GM21737 (cell line): Measurements from ENCODE around the gene HAGH.

Source experiments
- ATAC-seq: cut with Tn5 transposase; IDR thresholded peaks from one replicate; pipeline ENCODE4 v1.9.1; 2021; ENCODE audit warnings: mild to moderate bottlenecking, moderate library complexity; ENCODE audit not compliant: unreplicated experiment

The HAGH gene

GRCh38 chr16:1788095-1788707 lies 38.4 kb downstream of the HAGH start:
- ATAC-seq: no peak

GRCh38 chr16:1787322-1788094 lies 39.1 kb downstream of the HAGH start:
- no peak for ATAC-seq

GRCh38 chr16:1787056-1787321 lies 39.6 kb downstream of the HAGH start:
- no peak for ATAC-seq

- no peak for ATAC-seq
Observed at GRCh38 chr16:1786242-1787055, 40.2 kb downstream of the HAGH start.

- no peak for ATAC-seq
Observed at GRCh38 chr16:1785846-1786170, 40.8 kb downstream of the HAGH start.

GRCh38 chr16:1784977-1785845 lies 41.4 kb downstream of the HAGH start:
- ATAC-seq: no peak

- peak; percentile 81 for ATAC-seq
Observed at GRCh38 chr16:1782408-1783264, 44.0 kb downstream of the HAGH start, which contains the start of the genes NUBP2 and SPSB3. Gene NUBP2, plus strand, starts transcription at chr16:1782960. Its CDS starts 61 bp downstream, at chr16:1783021. Gene SPSB3, minus strand, starts transcription at chr16:1782571. Its CDS starts 1,088 bp downstream, at chr16:1781483.

- peak; percentile 1 for ATAC-seq
Observed at GRCh38 chr16:1781758-1782407, 44.7 kb downstream of the HAGH start.

- ATAC-seq: no peak
Observed at GRCh38 chr16:1781254-1781653, 45.4 kb downstream of the HAGH start.

GRCh38 chr16:1780677-1781072 lies 46.0 kb downstream of the HAGH start:
- ATAC-seq: no peak

- ATAC-seq: no peak
Observed at GRCh38 chr16:1779741-1780676, 46.6 kb downstream of the HAGH start.

GRCh38 chr16:1779234-1779701 lies 47.4 kb downstream of the HAGH start:
- ATAC-seq: no peak

- ATAC-seq: no peak
Observed at GRCh38 chr16:1778200-1779179, 48.1 kb downstream of the HAGH start.

- no peak for ATAC-seq
Observed at GRCh38 chr16:1777375-1778199, 49.0 kb downstream of the HAGH start.

- ATAC-seq: no peak
Observed at GRCh38 chr16:1776991-1777374, 49.6 kb downstream of the HAGH start.

- no peak for ATAC-seq
Observed at GRCh38 chr16:1776672-1776955, 50.0 kb downstream of the HAGH start.
